Tibial nerve (tissue), 3 donors: ENCODE data around the gene SPTB.

Source experiments
- CTCF ChIP-seq, 5 experiments: fragments of 200-600 bp in 3 of 5; fragments of 450-650 bp in 2 of 5; sonication (generic) in 3 of 5; IDR thresholded peaks; one replicate each; pipeline ENCODE4 v1.5.1; 2016 to 2019; ENCODE audit warnings: antibody characterized with exemption in 5 of 5, mild to moderate bottlenecking in 3 of 5, moderate library complexity in 2 of 5
- POLR2A ChIP-seq, 2 donors: fragments of 450-650 bp; IDR thresholded peaks; one replicate each; pipeline ENCODE4 v1.6.1; 2017; ENCODE audit warnings: antibody characterized with exemption in 2 of 2, mild to moderate bottlenecking in 2 of 2, moderate library complexity in 2 of 2

GRCh38 chr14:64792871-64793560 lies 86.7 kb downstream of the SPTB start:
- TF ChIP-seq CTCF (IDR thresholded peaks at IDR 0.05) (no peak), POLR2A (IDR thresholded peaks at IDR 0.05) (no peak)
